LNCAP (cell line): ENCODE data around the gene CYP4F2.

Source experiments
- TF ChIP-seq, protein P1 (sequence below): fragments of 450-650 bp; IDR thresholded peaks from 2 replicates; pipeline ENCODE4 v1.5.1; 2017; ENCODE audit warnings: mild to moderate bottlenecking

Gene CYP4F2

DNA sequence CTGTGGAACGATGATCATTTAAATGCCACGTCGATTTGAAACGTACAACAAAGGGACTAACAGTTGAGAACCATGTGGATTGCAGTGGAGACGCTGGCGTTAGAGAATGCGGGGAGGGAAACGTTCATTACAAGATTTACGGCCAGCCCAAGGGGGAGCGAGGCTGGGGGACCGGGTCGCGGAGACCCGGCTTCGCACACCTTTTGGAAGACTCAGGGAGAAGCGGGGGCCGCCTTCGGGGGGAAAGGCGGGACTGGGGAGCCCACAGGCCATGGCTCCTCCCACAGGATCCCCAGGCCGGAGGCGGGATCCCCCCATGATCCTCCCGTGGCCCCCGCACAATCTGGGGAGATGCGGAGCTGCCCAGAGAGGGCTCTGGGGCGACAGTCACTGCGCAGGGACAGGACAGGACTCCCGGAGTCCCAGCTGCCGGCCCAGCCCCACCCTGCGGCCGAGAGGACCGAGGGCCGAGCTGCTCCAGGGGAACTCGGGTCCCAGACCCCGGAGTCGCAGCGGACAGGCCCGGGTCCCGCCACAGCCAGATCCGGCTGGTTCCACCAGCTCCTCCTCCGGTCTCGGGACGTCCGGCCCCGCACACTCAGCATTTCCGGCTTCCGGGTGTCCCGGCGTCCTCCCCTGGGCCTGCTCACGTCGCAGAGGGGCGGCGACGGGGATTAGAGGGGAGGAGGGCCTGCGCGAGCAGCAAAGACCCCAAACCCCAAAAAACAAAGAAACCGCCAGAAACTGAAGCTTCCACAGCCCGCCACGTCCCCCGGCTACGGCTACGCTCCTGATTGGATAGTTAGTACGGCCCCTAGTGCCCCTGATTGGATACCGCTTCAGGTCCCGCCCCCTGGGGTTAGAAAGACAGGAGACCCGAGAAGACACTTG lies 61.3 kb downstream of the CYP4F2 start:
- TF ChIP-seq, protein P1, sequence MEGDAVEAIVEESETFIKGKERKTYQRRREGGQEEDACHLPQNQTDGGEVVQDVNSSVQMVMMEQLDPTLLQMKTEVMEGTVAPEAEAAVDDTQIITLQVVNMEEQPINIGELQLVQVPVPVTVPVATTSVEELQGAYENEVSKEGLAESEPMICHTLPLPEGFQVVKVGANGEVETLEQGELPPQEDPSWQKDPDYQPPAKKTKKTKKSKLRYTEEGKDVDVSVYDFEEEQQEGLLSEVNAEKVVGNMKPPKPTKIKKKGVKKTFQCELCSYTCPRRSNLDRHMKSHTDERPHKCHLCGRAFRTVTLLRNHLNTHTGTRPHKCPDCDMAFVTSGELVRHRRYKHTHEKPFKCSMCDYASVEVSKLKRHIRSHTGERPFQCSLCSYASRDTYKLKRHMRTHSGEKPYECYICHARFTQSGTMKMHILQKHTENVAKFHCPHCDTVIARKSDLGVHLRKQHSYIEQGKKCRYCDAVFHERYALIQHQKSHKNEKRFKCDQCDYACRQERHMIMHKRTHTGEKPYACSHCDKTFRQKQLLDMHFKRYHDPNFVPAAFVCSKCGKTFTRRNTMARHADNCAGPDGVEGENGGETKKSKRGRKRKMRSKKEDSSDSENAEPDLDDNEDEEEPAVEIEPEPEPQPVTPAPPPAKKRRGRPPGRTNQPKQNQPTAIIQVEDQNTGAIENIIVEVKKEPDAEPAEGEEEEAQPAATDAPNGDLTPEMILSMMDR, result no peak

DNA sequence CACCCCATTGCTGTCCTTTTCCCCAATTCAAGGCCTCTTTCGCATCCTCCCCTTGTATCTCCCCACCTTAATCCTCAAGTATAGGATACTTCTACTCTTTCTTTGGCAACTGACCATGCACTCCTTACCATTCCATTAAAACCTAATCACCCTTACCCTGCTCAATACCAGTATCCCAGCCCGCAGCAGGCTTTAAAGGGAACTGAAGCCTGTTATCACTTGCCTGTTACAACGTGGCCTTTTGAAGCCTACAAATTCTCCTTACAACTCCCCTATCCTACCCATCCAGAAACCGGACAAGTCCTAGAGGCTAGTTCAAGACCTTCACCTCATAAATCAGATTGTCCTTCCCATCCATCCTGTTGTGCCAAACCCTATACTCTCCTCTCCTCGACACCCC lies 66.2 kb downstream of the CYP4F2 start:
- TF ChIP-seq, protein P1, result no peak

DNA sequence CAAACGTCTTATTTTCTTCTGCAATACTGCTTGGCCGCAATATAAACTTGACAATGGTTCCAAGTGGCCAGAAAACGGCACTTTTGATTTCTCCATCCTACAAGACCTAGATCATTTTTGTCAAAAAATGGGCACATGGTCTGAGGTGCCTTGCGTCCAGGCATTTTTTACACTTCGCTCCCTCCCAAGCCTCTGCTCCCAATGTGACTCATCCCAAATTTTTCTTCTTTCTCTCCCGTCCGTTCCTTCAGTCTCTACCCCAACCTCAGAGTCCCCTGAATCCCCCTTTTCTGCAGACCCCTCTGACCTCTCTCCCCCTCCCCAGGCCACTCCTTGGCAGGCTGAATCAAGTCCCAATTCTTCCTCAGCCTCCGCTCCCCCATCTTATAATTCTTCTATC lies 68.1 kb downstream of the CYP4F2 start:
- TF ChIP-seq, protein P1, result no peak

DNA sequence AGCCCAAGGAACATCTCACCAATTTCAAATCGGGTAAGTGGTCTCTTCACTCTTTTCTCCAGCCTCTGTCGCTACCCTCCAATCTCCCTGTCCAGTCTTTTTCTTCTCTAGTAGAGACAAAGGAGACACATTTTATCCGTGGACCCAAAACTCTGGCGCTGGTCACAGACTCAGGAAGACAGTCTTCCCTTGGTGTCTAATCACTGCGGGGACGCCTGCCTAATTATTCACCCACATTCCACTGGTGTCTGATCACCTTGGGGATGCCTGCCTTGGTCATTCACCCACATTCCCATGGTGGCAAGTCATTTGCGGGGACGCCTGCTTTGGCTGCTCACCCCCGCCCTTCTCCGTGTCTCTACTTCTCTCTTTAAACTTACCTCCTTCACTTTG lies 68.6 kb downstream of the CYP4F2 start:
- TF ChIP-seq, protein P1, result no peak

DNA sequence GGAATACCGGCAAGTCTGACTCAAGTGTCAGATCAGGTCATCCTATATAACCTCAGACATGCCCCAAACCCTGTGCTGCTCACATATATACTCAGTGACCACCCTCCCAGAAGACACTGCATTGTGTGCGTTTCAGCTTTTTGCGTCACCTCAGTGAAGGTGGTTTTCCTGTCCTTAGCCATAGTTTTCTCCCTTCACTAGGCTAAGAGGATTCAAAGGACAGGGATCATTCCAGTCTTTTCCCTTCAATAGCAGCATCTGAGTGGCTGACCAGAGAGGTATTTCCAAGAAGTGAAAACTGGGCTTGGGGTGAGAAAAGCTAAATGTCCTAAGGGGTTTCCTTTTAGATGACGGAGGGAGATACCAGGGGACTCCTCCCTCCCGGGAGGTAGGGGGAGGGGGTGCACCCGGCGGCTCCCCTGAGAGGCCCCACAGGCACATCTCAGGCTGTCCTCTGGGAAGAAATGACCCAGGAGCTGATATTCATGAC lies 69.7 kb downstream of the CYP4F2 start:
- TF ChIP-seq, protein P1, result no peak
